ENCODE measurements around the gene DPYD.

Gene DPYD

DNA sequence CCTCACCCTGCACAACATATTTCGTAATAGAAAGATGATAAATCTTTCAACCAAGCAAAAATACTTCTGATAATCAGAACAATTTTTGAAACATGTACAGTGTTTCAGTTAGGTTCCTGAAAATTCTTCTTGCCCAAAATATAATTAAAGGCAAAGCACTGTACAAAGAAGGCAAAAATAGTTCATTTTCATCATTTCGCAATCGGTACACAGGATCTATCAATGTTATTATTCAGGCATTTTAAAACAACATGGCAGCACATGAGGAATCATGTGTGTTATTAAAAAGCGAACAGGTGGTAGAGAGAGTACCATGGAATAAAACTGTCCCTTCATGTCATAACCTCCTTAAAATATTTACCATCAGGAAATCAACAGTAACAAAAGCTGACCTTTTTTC is 356.9 kb downstream of the DPYD start:
- no peaks in the 10 kb centered on the region for H3K4me1 ChIP-seq

DNA sequence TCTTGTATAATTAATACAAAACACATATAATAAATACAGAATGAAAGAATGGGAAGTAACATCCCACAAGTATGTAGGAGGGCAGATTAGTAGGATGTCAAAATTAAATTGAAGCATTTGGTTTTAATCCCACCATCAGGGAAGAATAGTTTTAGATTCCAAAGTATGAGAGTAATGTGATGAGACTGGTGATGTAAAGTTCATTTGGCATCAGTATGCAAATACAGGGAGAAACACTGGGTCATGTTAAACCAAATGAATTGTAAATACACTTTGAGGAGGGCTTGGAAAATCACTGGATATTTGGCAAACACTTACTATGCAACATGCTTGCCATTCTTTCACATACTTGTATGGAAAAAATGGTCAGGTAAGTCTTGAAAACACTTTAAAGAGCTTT is 358.8 kb downstream of the DPYD start:
- Histone ChIP-seq H3K4me3 (no peak overlapping the region), H3K9me3 (no peaks in the 10 kb centered on the region), H3K27ac (no peak overlapping the region), H3K27me3 (no peaks in the 10 kb centered on the region), H3K4me1 (no peaks in the 10 kb centered on the region), H3K36me3 (no peaks in the 10 kb centered on the region)
- no peak for DNase-seq
- intact Hi-C loops (cut with DNase I; ENCODE audit: low total_unique reads): no loop called here
- TF ChIP-seq, protein P1, sequence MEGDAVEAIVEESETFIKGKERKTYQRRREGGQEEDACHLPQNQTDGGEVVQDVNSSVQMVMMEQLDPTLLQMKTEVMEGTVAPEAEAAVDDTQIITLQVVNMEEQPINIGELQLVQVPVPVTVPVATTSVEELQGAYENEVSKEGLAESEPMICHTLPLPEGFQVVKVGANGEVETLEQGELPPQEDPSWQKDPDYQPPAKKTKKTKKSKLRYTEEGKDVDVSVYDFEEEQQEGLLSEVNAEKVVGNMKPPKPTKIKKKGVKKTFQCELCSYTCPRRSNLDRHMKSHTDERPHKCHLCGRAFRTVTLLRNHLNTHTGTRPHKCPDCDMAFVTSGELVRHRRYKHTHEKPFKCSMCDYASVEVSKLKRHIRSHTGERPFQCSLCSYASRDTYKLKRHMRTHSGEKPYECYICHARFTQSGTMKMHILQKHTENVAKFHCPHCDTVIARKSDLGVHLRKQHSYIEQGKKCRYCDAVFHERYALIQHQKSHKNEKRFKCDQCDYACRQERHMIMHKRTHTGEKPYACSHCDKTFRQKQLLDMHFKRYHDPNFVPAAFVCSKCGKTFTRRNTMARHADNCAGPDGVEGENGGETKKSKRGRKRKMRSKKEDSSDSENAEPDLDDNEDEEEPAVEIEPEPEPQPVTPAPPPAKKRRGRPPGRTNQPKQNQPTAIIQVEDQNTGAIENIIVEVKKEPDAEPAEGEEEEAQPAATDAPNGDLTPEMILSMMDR (IDR thresholded peaks at IDR 0.05): no peak

More for the DNA sequence above, 356.9 kb downstream of the DPYD start:
- intact Hi-C loops (cut with DNase I; ENCODE audit: low total_unique reads): no loop called here
- no peaks in the 10 kb centered on the region for H3K27me3 ChIP-seq
- DNase-seq: no peak
- H3K4me3 ChIP-seq: no peak overlapping the region
- no peaks in the 10 kb centered on the region for H3K9me3 ChIP-seq
- H3K36me3 ChIP-seq: no peaks in the 10 kb centered on the region
- TF ChIP-seq, protein P1 (IDR thresholded peaks at IDR 0.05): no peak
- H3K27ac ChIP-seq: no peak overlapping the region

DNA sequence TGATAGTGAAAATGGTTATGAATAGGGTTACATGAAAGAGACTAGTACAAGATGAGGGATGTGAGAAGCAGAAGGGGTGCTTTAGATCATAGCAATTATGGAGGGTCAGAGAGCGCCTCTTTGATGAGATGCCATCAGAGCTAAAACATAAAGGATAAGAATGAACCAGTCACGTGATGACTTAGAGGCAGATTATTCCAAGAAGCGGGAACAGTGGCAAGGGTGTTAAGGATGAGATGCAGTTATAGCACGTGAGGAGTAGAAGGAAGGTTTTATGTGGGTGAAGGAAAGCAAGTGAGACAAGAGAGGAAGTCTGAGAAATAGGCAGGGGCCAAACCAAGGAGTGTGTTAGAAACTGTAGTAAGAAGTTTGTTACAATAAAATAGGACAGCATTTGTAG is 360.1 kb downstream of the DPYD start:
- no peak for DNase-seq
- H3K36me3 ChIP-seq: no peaks in the 10 kb centered on the region
- TF ChIP-seq, protein P1 (IDR thresholded peaks at IDR 0.05): no peak
- intact Hi-C loops (cut with DNase I; ENCODE audit: low total_unique reads): no loop called here
- no peak overlapping the region for H3K27ac ChIP-seq
- no peaks in the 10 kb centered on the region for H3K9me3 ChIP-seq
- H3K4me3 ChIP-seq: no peak overlapping the region
- H3K4me1 ChIP-seq: no peaks in the 10 kb centered on the region
- no peaks in the 10 kb centered on the region for H3K27me3 ChIP-seq

DNA sequence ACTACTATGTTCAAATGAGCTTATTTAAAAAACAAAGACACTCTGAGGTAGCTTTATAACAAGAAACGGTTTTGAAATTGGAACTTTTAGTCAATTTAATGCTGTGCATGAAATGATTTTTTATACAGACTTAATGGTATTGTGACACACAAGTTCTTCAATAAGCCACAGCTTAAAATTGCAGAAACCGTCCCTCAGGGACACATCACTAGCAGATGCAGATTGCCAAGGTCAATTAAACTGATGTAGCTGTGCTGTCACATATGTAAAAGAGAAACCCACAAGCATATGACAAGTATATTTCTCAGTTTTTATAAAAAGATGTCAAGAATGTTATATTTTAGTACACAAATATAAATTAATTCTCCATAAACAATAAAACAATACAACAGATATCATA is 366.9 kb downstream of the DPYD start:
- intact Hi-C loops (cut with DNase I; ENCODE audit: low total_unique reads): no loop called here
- no peaks in the 10 kb centered on the region for H3K4me1 ChIP-seq
- no peaks in the 10 kb centered on the region for H3K27me3 ChIP-seq
- H3K9me3 ChIP-seq: no peaks in the 10 kb centered on the region
- H3K4me3 ChIP-seq: no peak overlapping the region
- DNase-seq: no peak
- H3K36me3 ChIP-seq: peaks cover 0 to 5% (median 0%) of the 10 kb centered on the region in 3 donors
- H3K27ac ChIP-seq: no peak overlapping the region
- TF ChIP-seq, protein P1 (IDR thresholded peaks at IDR 0.05): no peak

DNA sequence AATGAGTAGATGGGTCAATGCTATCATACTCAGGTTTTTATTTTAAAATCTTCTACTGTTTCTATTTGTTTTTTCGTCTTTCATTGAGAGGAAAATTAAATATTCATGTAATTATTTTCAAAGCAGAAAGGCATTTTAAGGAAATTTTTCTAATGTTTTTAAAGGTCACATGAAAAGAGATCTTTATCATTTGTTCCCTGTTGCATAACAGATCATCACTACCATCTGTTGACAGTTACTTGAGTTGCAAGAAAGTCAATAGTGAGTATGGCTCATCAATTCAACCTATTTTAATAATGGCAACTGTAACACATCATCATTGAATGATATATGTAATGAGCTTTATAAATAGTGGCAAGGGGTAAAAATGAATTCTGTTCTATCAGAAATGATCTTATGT is 369.7 kb downstream of the DPYD start:
- no peak for DNase-seq
- Histone ChIP-seq H3K27ac (no peak overlapping the region), H3K27me3 (no peaks in the 10 kb centered on the region), H3K36me3 (peaks cover 0 to 13% (median 0%) of the 10 kb centered on the region in 3 donors), H3K4me3 (no peak overlapping the region), H3K4me1 (no peaks in the 10 kb centered on the region), H3K9me3 (no peaks in the 10 kb centered on the region)
- intact Hi-C loops (cut with DNase I; ENCODE audit: low total_unique reads): no loop called here
- TF ChIP-seq, protein P1 (IDR thresholded peaks at IDR 0.05): no peak

DNA sequence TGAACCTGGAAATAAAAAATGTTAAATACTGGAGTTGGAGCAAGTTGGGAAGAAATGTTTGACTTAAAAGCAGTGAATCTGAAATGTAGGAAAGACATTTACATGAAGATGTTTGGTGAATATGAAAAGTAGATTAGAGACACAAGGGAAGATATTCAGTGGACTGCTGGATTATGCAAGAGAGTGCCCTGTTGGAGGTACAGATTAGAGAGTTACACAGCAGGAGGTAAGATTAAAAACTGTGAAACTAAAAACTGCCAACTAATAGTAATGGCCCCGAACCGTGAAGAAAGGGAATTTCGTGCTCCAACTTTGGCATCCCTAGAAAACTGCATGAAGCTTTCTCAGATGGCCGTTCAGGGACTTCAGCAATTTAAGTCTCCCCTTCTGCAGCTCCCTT is 375.4 kb downstream of the DPYD start:
- no peak for DNase-seq
- Histone ChIP-seq H3K4me1 (no peaks in the 10 kb centered on the region), H3K9me3 (no peaks in the 10 kb centered on the region), H3K4me3 (no peak overlapping the region), H3K27me3 (no peaks in the 10 kb centered on the region), H3K36me3 (peaks cover 0 to 13% (median 5%) of the 10 kb centered on the region in 3 donors), H3K27ac (no peak overlapping the region)
- intact Hi-C loops (cut with DNase I; ENCODE audit: low total_unique reads): no loop called here
- TF ChIP-seq, protein P1 (IDR thresholded peaks at IDR 0.05): no peak
